NCI-H510A treated with DMSO at 0.1 percent for 48 hours (cell line): Measurements from ENCODE around the gene ESRRB.

ENCODE experiments used
- DNase-seq: peaks from one replicate; lab custom pipeline; 2025; lab: John Stamatoyannopoulos, UW

The ESRRB gene

DNA sequence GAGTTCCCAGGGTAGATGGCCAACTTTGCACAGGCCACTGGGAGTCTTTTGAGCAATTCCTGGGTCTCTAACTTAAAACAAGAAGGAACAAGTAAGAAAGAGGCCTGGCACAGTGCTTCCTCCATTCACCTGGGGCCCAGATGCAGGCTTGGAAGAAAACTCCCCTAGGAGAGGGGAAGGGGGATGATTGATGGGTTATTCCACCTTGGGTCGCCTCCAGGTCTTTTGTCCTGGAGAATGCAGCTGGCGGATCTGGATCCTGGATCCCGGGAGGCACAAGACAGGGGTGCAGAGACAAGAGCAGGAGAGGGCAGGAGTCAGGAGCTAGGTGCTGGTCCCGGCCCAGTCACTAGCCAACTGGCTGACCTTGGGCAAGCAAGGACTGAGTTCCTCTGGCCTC lies 74.5 kb downstream of the ESRRB start:
- DNase-seq, result no peak

DNA sequence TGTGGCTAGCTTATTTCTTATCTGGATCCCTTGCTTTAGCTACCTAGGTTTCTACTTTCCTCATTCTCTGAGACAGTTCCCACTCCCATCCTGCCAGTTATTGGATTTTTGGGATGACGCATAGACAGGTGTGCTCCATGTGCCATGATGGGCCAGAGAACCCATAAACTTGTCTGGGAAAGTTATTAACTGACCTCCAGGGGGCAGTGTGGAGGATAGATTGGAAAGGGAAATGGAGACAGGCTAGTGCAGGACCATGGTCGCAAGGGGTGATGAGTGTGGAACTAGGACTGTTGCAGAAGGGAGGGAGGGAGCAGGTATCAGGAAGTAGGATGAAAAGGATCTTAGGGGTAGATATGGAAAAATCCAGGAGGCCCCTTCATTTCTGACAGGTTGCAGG lies 80.3 kb downstream of the ESRRB start:
- DNase-seq, result peak; percentile 24

DNA sequence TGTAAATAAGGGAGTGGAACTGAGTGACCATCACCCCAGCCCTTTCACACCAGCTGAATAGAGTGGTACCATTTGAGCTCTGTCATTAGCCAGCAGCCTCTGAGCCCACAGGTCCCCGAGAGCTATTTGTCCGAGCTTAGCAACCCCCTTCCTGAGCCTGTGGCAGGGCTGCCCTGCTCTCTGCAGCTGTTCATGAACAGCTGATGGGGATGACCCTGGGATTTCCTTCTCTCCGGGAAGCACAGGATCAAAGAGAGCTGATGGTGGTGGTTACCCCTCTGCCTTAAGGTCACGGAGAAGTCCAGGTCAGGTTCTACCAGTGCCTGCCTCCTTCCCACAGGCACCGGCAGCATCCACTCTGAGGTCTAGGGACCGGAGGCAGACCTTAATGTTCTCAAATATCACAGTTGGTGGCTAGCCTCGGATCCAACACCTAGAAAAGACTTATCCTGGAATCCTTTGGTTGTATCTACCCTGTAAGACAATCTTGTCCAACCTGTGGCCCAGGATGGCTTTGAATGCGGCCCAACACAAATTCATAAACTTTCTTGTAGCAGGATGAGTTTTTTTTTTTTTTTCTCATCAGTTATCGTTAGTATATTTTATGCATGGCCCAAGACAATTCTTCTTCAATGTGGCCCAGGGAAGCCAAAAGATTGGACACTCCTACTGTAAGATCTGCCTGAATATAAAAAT lies 81.1 kb downstream of the ESRRB start:
- no peak for DNase-seq

DNA sequence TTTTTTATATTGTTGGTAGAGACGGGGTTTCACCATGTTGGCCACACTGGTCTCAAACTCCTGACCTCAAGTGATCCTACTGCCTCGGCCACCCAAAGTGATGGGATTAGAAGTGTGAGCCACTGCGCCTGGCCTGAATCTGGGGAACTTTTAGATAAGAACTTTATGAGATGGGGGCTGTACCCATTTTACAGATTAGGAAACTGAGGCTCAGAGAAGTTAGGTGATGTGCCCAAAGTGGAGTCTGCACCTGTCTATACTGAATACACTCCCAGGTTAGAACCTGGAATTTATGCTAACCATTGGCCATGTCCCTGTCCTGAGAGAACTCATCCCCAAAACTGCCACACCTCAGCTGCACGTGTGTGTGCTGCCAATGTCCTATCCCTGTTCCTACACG lies 81.9 kb downstream of the ESRRB start:
- DNase-seq, result no peak

DNA sequence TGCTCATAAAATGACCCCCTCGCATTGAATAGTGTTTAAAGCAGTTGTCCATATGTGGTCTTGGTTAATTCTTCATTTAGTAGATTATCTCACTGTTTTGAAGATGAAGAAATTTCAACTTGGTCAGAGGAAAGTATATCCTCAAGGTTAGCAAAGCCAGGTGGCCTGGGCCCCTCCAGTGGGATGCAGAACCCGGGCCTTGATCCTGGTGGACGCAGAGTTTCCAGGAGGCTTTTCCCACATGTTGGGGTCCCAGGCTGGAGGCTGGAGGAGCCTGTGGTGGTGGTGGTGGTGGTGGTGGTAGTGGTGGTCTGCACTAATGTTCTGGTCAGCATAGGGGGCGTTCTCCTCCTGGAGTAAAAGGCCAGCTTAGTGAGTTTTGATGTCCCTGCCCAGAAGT lies 85.9 kb downstream of the ESRRB start:
- DNase-seq, result no peak

DNA sequence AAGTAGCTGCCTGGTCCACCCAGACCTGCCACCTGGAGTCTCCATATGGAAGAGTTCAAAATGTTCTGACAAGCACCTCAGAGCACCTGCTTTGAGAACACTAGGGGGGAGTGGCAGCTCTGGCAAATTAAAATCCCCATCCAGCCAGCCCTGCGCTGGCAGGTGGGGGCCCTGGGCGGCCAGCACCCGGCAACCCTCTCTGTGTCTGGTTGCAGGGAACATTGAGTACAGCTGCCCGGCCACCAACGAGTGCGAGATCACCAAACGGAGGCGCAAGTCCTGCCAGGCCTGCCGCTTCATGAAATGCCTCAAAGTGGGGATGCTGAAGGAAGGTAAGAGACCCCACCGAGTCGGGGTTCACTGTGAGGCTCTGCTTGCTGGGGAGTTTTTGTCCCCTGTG lies 86.4 kb downstream of the ESRRB start:
- DNase-seq, result no peak

DNA sequence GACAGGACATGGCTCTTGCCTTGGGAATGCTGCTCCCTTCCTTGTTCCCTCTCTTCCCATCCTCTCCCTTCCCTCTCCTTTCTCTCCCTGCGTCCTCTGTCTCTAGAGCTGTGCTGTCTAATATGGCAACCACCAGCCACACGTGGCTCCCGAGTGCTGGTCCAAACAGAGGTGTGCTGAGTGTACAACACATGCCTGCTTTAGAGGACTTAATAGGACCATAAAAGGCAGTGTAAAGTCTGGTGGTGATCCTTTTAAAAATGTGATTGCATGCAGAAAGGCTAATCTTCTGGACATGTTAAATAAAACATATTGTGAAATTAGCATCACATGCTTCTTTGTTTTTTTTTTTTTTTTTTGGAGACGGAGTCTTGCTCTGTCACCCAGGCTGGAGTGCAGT lies 87.2 kb downstream of the ESRRB start:
- DNase-seq, result no peak

DNA sequence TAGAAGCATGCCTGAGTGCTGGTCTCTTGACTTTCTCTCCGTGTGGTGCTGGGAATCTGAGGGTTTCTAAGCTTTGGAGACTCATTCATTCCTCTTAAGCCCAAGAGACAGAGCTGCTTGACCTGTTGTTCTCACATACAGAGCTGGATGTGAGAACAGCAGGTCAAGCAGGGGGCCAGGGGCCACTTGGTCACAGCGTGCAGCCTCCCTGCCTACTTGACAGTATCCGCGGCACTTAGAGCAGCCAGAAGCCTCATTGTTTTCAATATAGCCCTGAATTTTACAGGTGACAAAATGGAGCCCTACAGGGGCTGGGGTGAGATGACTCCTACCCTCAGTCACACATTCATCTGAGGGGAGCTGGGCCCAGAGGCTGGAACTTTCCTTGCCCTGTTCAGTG lies 88.9 kb downstream of the ESRRB start:
- DNase-seq, result peak; percentile 28

DNA sequence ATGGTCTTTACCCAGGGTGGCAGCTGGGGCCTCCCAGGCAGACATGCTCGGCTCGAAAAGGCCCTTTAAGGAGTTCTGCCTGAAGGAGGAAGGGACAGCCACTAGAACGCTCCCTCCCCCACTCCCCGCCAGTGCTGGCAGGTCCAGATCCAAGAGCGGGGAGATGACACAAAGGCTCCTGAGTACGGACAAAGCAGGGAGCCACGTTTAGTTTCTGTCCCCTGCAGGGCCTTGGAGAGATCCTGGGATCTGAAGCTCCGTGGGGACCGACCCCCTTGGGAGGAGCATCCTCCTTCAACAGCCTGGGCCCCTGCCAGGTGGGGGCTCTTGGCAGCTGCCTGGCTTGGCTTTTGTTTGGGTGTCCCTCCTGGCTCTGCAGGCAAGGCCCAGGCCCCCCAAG lies 89.7 kb downstream of the ESRRB start:
- no peak for DNase-seq

DNA sequence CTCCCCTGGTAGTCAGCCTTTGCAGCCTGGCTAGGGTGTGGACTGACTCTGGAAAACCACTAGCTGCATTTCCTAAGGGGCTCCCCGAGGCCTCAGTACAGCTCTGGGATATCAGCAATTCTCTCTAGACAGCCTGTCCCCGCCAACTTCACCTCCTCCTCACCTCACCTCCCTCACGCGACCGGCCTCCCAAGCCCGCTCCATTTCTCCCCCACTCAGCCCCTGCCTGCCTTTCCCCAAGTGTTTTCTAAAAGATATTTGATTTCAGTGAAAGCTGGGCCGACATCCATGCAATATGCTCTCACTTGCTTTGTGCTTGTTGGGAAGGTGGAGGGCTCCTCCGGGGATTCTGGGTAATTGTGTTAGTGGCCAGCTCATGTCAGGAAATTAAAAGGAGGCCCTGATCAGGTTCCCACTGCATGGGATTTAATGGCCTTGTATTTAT lies 91.8 kb downstream of the ESRRB start:
- DNase-seq, result no peak

DNA sequence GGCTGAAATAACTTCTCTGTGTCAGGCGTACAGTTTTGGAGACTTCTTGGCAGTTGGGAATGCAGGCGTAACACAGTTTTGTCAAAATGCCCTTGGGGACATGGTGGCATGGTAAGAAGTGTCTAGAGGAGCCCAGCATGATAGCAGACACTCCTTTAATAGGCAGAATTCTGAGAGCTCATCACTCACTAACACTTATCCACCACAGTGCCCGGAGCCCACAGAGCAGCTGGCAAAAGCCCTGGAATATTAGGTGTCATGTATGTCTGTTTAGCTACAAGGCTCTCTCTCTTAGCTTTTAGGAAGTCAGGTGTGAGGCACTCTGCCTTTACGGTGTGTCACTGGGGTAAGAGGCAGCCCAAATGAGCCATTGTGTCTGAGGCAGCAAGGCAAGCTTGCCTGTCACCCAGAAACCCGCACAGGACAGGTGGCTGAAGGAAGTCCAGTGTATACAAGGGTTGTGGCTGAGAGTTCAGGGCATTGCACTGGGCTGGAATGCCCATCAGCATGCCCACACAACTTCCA lies 96.3 kb downstream of the ESRRB start:
- DNase-seq, result no peak

DNA sequence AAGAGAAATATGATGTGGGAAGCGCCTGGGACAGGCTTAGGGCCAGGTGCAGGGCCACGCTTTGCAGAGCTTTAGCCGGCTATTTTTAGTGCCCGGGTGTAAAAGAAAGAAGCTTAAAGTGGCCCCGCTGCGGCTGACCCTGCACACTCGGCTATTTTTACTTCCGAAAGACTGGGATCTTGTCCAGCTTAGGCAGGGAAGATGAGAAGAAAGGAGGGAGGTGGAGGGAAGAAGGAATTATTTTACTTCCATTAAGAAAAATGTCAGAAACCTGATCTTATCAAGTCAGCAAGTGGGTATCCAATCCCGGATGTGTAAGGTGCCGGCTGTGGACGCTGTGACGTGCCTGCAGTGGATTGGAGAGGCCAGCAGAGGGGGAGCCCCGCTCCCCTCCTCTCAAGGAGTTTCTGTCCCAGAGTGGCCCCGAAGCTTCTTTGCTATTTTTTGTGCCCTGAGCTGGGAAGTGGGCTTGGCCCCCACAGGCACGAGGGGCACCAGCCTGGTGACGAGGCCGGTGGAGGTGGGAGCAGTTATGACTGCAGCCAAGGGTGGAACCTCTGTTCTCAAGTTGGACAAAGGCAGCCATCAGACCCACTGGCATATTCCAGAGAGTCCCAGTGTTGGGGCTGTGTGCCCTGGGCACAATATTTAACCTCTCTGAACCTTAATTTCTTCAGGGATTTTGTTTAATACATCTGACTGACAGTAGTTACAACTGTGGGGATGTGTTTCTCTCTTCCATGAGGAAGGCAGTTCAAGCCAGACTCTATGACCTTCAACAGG lies 97.7 kb downstream of the ESRRB start:
- peak; percentile 29 for DNase-seq

DNA sequence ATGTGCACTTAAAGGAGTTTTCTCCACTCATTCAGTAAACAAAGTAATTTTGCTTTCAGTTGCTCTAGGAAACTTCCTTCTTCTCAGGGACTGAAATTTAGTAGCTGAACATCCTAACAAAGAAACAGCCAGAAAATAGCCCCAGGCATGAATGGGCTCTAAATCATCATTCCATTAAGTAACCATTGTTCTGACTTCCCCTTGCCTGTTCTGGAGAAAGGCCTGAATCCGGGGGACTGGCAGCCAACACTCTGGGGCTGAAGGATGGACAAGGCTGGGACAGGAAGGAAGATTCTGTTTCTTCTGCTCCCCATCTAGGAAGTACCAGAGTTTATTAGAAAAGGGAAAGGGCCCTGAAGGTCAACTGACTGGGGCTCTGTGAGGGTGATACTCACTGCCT lies 104.5 kb downstream of the ESRRB start:
- DNase-seq, result no peak

DNA sequence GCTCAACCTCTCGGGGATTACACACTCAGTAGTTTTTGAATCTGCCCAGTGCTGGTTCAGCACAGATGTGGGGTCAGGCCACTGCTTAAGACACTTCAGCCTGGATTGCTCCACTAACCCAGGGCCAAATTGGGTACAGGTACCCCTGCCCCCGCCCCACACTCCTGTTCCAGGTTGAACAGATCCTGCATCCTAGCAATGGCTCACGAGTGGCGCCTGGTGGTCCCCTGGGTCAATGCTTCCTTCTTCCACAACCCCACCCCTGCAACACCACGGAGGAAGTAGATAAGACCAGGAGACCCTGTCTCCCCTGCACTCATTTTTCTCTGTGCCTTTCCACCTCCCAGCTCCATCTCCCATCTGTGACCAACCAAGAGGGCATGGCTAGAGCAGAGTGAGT lies 108.4 kb downstream of the ESRRB start:
- no peak for DNase-seq

DNA sequence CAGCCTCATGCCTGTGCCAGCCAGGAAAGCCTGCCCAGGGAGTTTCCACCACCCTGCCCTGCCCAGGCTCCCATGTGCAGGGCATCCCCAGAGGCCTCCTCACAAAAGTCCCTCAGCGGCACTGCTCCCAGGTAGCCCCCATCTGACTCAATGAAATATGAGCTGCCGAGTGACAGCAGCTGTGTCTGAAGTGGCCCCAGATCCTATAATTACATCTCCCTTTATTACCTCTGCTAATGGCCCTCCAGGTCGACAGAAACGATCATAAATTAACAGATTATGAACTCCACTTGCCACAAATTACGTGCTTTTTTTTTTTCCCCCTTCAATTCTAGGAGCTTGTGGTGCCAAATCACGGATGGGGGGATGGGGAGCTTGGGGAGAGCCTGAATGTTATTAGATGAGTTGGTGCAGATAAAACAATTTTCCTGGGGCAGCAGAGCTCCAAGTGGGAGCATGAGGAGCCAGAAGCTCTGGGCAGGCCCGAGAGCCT lies 110.4 kb downstream of the ESRRB start:
- peak; percentile 95 for DNase-seq

DNA sequence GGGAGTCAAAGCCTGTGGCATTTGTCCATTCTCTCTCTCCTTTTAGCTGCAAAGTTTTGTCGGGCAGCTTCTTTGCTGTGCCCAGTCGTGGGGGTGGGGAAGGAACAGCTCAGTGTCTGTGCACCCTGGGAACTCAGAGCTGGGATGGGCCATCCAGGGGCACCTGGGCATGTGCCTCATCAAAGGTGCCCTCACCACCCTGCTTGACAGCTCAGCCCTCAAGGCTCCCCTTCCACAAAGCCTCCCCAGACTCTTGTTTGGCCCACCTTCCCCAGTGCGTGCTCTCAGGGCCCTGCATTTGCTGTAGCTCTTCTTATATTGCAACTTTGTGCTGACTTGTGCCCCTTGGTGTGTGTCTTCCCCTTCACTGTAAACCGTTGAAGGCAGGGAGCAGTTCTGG lies 112.6 kb downstream of the ESRRB start:
- no peak for DNase-seq

DNA sequence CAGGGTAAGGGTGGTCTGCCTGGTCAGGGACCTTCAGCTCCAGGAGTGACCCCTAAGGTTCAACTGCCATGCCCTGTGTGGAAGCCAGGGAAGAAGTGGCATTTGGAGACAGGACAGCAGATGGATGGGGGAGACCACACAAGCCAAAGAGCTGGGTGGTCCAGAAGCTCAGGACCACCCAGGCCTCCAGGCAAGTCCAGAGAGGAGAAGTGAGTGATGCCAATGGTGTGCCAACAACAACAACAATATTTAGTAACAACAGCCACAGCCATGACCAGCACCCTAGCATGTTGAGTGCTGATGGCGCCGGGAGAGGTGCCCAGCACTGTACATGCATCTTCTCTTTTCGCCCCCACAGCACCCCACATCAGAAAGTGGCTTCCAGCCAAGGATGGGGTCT lies 113.7 kb downstream of the ESRRB start:
- DNase-seq, result no peak

DNA sequence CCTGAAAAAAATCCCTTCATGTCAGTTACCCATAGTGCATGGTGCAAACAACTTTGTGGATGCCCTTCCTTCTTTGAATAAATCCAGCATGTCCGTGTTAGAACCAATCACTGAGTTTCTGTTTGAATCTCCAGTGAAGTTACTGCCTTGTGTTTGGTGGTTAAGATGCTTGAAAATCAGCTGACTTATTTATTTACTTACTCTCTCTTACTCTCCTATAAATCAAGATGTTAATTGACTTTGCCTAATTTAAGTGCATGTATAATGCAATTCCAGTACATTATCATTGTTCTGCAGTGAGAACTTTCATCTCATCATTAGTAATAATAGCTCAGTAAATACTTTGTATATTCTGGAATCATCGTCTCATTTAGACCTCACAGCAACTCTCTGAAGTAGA lies 114.2 kb downstream of the ESRRB start:
- DNase-seq, result no peak

DNA sequence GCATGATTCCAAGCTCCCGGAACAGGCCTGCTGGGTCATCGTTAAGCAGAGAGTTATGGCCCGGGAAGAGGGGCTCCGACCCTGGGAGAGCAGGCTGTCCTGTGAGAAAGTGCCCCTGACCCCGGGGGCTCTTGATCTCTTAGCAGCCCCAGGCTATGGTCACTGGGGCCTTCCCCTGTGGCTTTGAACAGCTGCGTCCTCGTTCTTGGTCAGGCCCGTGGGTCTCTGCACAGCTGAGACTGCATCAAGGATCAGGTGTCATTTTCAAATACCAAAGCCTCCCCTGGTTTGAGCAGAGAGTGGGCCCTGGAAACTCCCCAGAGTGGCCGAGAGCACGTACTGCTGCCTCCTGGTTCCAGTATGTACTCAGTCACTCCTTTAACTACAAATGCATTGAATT lies 114.8 kb downstream of the ESRRB start:
- no peak for DNase-seq

DNA sequence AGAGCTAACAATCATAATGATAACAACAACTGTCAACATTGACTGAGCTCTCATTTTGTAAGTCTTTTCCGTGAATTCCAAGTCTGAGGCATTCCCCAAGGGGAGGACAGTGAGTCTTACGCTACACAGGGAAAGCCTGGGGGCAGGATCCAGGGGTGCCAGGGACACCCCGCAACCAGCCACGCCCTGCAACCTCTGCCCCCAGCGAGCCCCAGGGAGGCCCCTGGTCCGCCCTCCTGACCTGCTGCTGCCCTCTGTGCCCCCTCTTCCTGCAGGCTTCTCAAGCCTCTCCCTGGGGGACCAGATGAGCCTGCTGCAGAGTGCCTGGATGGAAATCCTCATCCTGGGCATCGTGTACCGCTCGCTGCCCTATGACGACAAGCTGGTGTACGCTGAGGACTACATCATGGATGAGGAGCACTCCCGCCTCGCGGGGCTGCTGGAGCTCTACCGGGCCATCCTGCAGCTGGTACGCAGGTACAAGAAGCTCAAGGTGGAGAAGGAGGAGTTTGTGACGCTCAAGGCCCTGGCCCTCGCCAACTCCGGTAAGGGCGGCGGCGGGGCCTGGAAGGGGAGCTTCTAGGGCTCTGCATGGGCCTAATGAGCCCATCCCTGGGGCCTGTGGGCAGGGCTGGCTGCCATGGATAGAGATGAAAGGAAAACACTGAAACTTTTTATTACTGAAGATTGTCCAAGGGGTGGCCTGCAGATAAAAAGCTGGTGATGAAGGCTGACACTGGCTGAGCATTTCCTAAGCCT lies 115.4 kb downstream of the ESRRB start:
- DNase-seq, result no peak

DNA sequence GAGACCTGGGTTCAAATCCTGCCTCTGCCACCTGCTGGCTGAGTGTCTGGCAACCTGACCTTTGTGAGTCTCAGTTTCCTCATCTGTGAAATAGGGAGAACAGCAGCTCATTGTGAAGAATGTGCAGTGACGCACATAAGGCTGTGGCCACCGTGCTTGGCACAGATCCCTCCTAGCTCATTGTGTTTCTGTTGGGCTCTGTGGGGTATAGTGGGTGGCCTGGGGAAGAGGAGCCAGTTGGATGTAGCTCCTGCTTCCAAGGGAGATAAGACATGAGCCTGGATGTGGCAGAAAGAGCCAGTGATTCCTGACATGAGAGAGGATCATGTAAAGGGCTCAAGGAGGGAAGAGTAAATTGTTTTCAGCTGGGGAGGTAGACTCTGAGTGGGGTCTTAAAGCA lies 120.0 kb downstream of the ESRRB start:
- no peak for DNase-seq

DNA sequence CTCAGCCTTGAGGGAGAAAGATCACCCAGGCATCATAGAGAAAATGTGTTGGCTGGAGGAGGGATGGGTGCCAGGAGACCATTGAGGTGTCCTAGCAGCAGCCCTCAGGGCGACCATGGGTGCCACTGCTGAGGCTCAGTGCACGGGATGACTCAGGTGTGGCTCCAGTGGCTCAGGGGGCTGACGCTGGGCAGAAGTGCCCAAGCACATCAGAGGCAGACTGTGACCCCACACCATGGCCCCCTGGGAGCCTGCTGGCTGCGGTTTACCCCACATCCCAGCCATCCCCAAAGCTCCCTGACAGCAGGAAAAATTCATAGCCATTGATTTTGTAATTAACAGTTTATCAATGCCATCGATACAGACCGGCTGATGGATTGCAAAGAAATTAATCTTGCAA lies 120.7 kb downstream of the ESRRB start:
- DNase-seq, result no peak
